Chondrocyte (in vitro differentiated cells): ENCODE results near the gene ZNF793. TPM values are rescaled to one million over a fixed set of nuclear protein-coding genes. Genes with fewer than 3 reads are reported as not detected.

Experiments used
- DNase-seq: peaks from one replicate; pipeline ENCODE4 v3.0.0; 2021; ENCODE audit warnings: mixed read lengths, low spot score
- H3K27ac Mint-ChIP-seq: one replicate; pipeline ENCODE4 v1.8.0; 2021; ENCODE audit warnings: mild to moderate bottlenecking, moderate library complexity, mixed read lengths; ENCODE audit not compliant: unreplicated experiment
- H3K27me3 Mint-ChIP-seq: 2 replicates; pipeline ENCODE4 v1.8.0; 2021; ENCODE audit warnings: low read depth, mixed read lengths
- H3K36me3 Mint-ChIP-seq: 2 replicates; pipeline ENCODE4 v1.8.0; 2021; ENCODE audit warnings: low read depth, mixed read lengths
- H3K4me1 Mint-ChIP-seq: 2 replicates; pipeline ENCODE4 v1.8.0; 2021; ENCODE audit warnings: low read depth, mild to moderate bottlenecking, mixed read lengths
- H3K4me3 Mint-ChIP-seq: one replicate; pipeline ENCODE4 v1.8.0; 2021; ENCODE audit warnings: mild to moderate bottlenecking, moderate library complexity, mixed read lengths; ENCODE audit not compliant: unreplicated experiment
- H3K9me3 Mint-ChIP-seq: 2 replicates; pipeline ENCODE4 v1.8.0; 2021; ENCODE audit warnings: low read depth, mixed read lengths
- CTCF ChIP-seq: fragments of 200-600 bp; sonication (generic); IDR thresholded peaks from 2 replicates; pipeline ENCODE4 v1.5.0; 2021; ENCODE audit warnings: antibody characterized with exemption, mild to moderate bottlenecking, moderate library complexity
- total RNA-seq: library from RNA; stranded (reverse); gene quantifications from 3 replicates; pipeline ENCODE4 v1.2.1, GENCODE V29; 2021

ZNF793 gene
- total RNA-seq, 1 donor from 2014 or later = 8.5 TPM

DNA sequence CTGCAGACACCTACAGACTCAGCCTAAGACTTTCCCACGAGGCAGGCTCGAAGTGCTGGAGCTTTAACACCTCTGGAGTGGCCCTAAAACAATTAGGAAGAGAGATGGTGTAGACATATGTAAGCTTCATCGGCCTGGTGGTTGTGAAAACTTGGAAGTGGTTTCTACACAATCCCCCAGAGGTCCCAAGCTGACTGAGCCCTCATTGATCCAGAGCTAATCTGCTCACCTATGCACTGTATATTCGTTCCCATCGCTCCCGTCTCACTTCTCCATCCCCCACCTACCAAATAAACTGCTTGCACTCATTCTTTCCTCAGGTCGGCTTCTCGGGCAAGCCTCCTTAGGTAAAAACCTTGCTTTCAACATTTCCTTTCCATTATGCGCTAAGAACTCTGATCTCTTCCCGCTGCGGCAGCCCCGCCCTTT is 767 bp upstream of the ZNF793 start:
- TF ChIP-seq CTCF = no peak
- Mint-ChIP-seq H3K4me3 (no peak overlapping the region), H3K9me3 (peaks cover 26% of the 10 kb centered on the region), H3K36me3 (peaks cover 15% of the 10 kb centered on the region), H3K27me3 (no peaks in the 10 kb centered on the region), H3K4me1 (no peaks in the 10 kb centered on the region), H3K27ac (no peak overlapping the region)
- no peak for DNase-seq

- no peaks in the 10 kb centered on the region for H3K4me1 Mint-ChIP-seq
- TF ChIP-seq CTCF = no peak
Measured at GRCh38 chr19:37507167-37507464, 377 bp downstream of the ZNF793 start.

GRCh38 chr19:37511186-37511585 is 4.4 kb downstream of the ZNF793 start:
- no peak for DNase-seq
- peaks cover 39% of the 10 kb centered on the region for H3K36me3 Mint-ChIP-seq
- H3K4me3 Mint-ChIP-seq = no peak overlapping the region
- no peaks in the 10 kb centered on the region for H3K4me1 Mint-ChIP-seq
- no peak overlapping the region for H3K27ac Mint-ChIP-seq
- no peaks in the 10 kb centered on the region for H3K27me3 Mint-ChIP-seq
- peaks cover 29% of the 10 kb centered on the region for H3K9me3 Mint-ChIP-seq
- TF ChIP-seq CTCF = no peak

More at GRCh38 chr19:37507167-37507464, 377 bp downstream of the ZNF793 start:
- Mint-ChIP-seq H3K4me3 (no peak overlapping the region), H3K9me3 (peaks cover 20% of the 10 kb centered on the region), H3K27me3 (no peaks in the 10 kb centered on the region), H3K27ac (no peak overlapping the region), H3K36me3 (peaks cover 23% of the 10 kb centered on the region)
- DNase-seq = no peak

DNA sequence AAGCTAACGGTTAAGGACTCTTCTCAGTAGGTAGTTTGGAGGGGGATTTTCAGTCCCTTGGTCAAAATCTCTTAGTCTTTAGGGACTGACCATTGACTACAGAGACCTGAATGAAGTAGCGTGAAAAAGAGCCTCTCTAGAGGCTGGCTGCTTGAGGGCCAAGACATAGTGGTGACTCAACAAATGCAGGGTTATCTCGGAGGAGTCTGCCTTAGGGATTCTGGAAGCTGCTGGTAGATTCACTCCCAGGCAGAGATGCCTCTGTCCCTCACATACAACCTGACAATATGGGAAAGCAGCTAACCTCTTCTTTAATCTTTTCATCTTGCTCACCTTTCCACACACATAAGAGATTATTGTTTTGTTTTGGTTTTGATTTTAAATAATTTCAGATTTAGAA is 5.1 kb downstream of the ZNF793 start:
- H3K36me3 Mint-ChIP-seq = peaks cover 43% of the 10 kb centered on the region
- H3K27me3 Mint-ChIP-seq = no peaks in the 10 kb centered on the region
- no peak for DNase-seq
- no peak overlapping the region for H3K4me3 Mint-ChIP-seq
- H3K9me3 Mint-ChIP-seq = peaks cover 31% of the 10 kb centered on the region
- no peak for TF ChIP-seq CTCF
- H3K27ac Mint-ChIP-seq = no peak overlapping the region
- H3K4me1 Mint-ChIP-seq = no peaks in the 10 kb centered on the region

GRCh38 chr19:37513397-37513796 is 6.7 kb downstream of the ZNF793 start:
- no peak for DNase-seq
- Mint-ChIP-seq H3K36me3 (peaks cover 49% of the 10 kb centered on the region), H3K27ac (no peak overlapping the region), H3K4me3 (no peak overlapping the region), H3K27me3 (no peaks in the 10 kb centered on the region), H3K4me1 (no peaks in the 10 kb centered on the region), H3K9me3 (peaks cover 33% of the 10 kb centered on the region)
- no peak for TF ChIP-seq CTCF
